HEK293 (cell line): ENCODE results near the gene MYT1.

Source experiments
- KLF8 ChIP-seq: fragments of 450-650 bp; formaldehyde crosslinking; IDR thresholded peaks from 2 replicates; pipeline ENCODE4 v1.5.1; 2016; ENCODE audit warnings: missing biosample characterization, missing genetic modification characterization
- ZBTB20 ChIP-seq: fragments of 450-650 bp; formaldehyde crosslinking; IDR thresholded peaks from 2 replicates; pipeline ENCODE4 v1.5.1; 2016; ENCODE audit warnings: missing biosample characterization, missing genetic modification characterization
- ZBTB7A ChIP-seq: fragments of 450-650 bp; formaldehyde crosslinking; IDR thresholded peaks from 2 replicates; pipeline ENCODE4 v1.5.1; 2016; ENCODE audit warnings: low read depth, missing biosample characterization, missing genetic modification characterization
- ZNF426 ChIP-seq: fragments of 450-650 bp; formaldehyde crosslinking; IDR thresholded peaks from 2 replicates; pipeline ENCODE4 v1.5.1; 2017; ENCODE audit warnings: missing biosample characterization, missing genetic modification characterization, mild to moderate bottlenecking, inconsistent platforms, moderate library complexity
- TF ChIP-seq, protein P1 (sequence below): fragments of 450-650 bp; formaldehyde crosslinking; IDR thresholded peaks from 2 replicates; pipeline ENCODE4 v1.5.1; 2016; ENCODE audit warnings: missing biosample characterization, missing genetic modification characterization
- TF ChIP-seq, protein P2 (sequence below): fragments of 450-650 bp; formaldehyde crosslinking; IDR thresholded peaks from 2 replicates; pipeline ENCODE4 v1.5.1; 2016; ENCODE audit warnings: missing biosample characterization, missing genetic modification characterization
- TF ChIP-seq, protein P3 (sequence below): sonication (generic); formaldehyde crosslinking; IDR thresholded peaks from 2 replicates; pipeline ENCODE4 v1.8.1; 2022; ENCODE audit warnings: mild to moderate bottlenecking, moderate library complexity, missing genetic modification reagents

DNA sequence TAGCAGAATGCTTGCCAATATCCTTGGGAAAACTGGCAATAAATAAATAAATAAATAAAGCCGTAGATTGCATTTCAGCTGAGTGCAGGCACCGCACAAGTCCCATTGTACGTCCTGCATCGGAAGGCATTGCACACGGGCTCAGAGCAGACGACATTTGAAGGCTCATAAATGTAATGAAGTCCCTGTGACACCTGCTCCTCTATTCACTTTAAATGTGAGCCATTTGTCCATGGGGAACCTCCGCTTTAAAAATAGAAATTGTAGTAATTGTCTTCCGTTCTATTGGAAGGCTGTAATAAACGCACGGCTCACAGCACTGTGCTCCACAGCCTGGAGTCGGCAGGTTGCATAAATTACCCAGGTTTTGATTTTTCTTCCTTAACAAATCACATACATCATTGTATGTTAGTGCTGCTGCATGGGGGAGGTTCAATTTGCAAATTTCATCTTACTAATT lies 32.6 kb downstream of the MYT1 start:
- no peak for TF ChIP-seq KLF8
- TF ChIP-seq, protein P1, sequence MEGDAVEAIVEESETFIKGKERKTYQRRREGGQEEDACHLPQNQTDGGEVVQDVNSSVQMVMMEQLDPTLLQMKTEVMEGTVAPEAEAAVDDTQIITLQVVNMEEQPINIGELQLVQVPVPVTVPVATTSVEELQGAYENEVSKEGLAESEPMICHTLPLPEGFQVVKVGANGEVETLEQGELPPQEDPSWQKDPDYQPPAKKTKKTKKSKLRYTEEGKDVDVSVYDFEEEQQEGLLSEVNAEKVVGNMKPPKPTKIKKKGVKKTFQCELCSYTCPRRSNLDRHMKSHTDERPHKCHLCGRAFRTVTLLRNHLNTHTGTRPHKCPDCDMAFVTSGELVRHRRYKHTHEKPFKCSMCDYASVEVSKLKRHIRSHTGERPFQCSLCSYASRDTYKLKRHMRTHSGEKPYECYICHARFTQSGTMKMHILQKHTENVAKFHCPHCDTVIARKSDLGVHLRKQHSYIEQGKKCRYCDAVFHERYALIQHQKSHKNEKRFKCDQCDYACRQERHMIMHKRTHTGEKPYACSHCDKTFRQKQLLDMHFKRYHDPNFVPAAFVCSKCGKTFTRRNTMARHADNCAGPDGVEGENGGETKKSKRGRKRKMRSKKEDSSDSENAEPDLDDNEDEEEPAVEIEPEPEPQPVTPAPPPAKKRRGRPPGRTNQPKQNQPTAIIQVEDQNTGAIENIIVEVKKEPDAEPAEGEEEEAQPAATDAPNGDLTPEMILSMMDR (tag by site-specific recombination) = no peak
- TF ChIP-seq ZNF426 (tag by site-specific recombination) = no peak
- no peak for TF ChIP-seq ZBTB20 (tag by site-specific recombination)
- TF ChIP-seq, protein P2, sequence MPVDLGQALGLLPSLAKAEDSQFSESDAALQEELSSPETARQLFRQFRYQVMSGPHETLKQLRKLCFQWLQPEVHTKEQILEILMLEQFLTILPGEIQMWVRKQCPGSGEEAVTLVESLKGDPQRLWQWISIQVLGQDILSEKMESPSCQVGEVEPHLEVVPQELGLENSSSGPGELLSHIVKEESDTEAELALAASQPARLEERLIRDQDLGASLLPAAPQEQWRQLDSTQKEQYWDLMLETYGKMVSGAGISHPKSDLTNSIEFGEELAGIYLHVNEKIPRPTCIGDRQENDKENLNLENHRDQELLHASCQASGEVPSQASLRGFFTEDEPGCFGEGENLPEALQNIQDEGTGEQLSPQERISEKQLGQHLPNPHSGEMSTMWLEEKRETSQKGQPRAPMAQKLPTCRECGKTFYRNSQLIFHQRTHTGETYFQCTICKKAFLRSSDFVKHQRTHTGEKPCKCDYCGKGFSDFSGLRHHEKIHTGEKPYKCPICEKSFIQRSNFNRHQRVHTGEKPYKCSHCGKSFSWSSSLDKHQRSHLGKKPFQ (tag by site-specific recombination) = no peak
- TF ChIP-seq, protein P3, sequence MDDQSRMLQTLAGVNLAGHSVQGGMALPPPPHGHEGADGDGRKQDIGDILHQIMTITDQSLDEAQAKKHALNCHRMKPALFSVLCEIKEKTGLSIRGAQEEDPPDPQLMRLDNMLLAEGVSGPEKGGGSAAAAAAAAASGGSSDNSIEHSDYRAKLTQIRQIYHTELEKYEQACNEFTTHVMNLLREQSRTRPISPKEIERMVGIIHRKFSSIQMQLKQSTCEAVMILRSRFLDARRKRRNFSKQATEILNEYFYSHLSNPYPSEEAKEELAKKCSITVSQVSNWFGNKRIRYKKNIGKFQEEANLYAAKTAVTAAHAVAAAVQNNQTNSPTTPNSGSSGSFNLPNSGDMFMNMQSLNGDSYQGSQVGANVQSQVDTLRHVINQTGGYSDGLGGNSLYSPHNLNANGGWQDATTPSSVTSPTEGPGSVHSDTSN (CRISPR knock-in tag) = no peak
- TF ChIP-seq ZBTB7A (tag by site-specific recombination) = no peak
